Karpas-422 (cell line): ENCODE measurements around the gene PRCD. TPM values are rescaled to one million over a fixed set of nuclear protein-coding genes. Genes with fewer than 3 reads are reported as not detected.

Experiments
- DNase-seq: peaks from one replicate; pipeline ENCODE4 v3.0.0-alpha.2; 2015
- H2AFZ ChIP-seq: fragments of 200-600 bp; sonication (generic); 2 replicates; pipeline ENCODE4 v1.6.1; 2014; ENCODE audit warnings: antibody characterized with exemption, low read length, mixed read lengths
- H3K27ac ChIP-seq: fragments of 200-600 bp; sonication (generic); 2 replicates; pipeline ENCODE4 v1.5.1; 2014; ENCODE audit warnings: mild to moderate bottlenecking, low read length, moderate library complexity
- H3K27me3 ChIP-seq: fragments of 200-600 bp; sonication (generic); 2 replicates; pipeline ENCODE4 v1.6.1; 2014; ENCODE audit warnings: low read length, mixed read lengths
- H3K36me3 ChIP-seq: fragments of 200-600 bp; sonication (generic); 2 replicates; pipeline ENCODE4 v1.6.1; 2014; ENCODE audit warnings: low read length, mixed read lengths; ENCODE audit not compliant: insufficient read depth
- H3K4me1 ChIP-seq: fragments of 200-600 bp; sonication (generic); 2 replicates; pipeline ENCODE4 v1.6.1; 2014; ENCODE audit warnings: mild to moderate bottlenecking, low read length, mixed read lengths
- H3K4me2 ChIP-seq: fragments of 200-600 bp; sonication (generic); 2 replicates; pipeline ENCODE4 v1.6.1; 2014; ENCODE audit warnings: low read length, low read depth, mild to moderate bottlenecking; ENCODE audit not compliant: poor library complexity, severe bottlenecking
- H3K4me3 ChIP-seq: fragments of 200-600 bp; sonication (generic); 2 replicates; pipeline ENCODE4 v1.5.1; 2014; ENCODE audit warnings: mild to moderate bottlenecking, antibody characterized with exemption, low read length, mixed read lengths
- H3K79me2 ChIP-seq: fragments of 200-600 bp; sonication (generic); 2 replicates; pipeline ENCODE4 v1.6.1; 2014; ENCODE audit warnings: mild to moderate bottlenecking, low read length, mixed read lengths
- H3K9ac ChIP-seq: fragments of 200-600 bp; sonication (generic); 2 replicates; pipeline ENCODE4 v1.6.0; 2014; ENCODE audit warnings: low read length
- H3K9me2 ChIP-seq: fragments of 200-600 bp; sonication (generic), shearing (Covaris generic); replicated peaks from 2 replicates; pipeline ENCODE4 v1.6.0; 2014; ENCODE audit warnings: mild to moderate bottlenecking, low read length, moderate library complexity; ENCODE audit not compliant: insufficient read depth
- H3K9me3 ChIP-seq: fragments of 300-700, 200-600 bp; sonication (generic); 2 replicates; pipeline ENCODE4 v1.6.1; 2014; ENCODE audit warnings: low read length, mixed read lengths
- H4K20me1 ChIP-seq: fragments of 200-600 bp; sonication (generic); 2 replicates; pipeline ENCODE4 v1.6.1; 2014; ENCODE audit warnings: mild to moderate bottlenecking, antibody characterized with exemption, low read length, low read depth; ENCODE audit not compliant: insufficient read depth
- total RNA-seq: library from RNA; depleted of rRNA; stranded (reverse); fragments of >200 nt; shearing (Covaris generic); gene quantifications from 2 replicates; pipeline ENCODE4 v1.2.3, GENCODE V29; 2014; ENCODE audit warnings: low replicate concordance; rRNA removed

PRCD gene, protein sequence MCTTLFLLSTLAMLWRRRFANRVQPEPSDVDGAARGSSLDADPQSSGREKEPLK
- total RNA-seq: 0.37 and 0.69 TPM in 2 replicates

DNA sequence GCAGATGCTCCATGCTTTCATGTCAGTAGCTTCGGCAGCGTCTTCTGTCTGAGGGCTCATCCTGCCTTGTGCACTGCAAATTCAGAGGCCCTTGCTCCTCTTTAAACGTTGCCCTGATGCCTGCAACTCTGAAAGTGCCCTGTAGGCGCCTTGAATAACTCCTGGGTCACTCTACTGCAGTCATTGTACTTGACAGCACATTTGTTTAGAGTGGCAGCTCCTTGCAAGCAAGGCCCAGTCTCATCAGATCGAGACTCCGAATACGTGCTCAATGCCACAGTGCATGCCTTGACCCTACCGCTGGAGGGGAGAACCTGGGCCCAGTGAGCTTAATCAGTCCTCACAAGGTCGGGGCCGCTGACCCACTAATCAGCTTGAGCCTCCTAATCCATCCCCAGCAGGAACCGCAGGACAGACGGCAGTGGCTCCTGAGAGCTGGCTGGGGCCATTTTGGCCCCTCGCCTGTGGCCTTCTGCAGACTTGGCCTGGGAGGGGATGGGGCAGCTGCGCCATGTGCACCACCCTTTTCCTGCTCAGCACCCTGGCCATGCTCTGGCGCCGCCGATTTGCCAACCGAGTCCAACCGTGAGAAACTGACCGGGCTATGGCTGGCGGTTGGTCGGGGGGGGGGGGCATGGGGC lies at the start of gene PRCD:
Gene PRCD (plus strand): TSS at position 414 of the 641 bp plus-strand sequence. CDS start 98 bp downstream, at position 512.
- Histone ChIP-seq H3K9me2 (no peaks in the 10 kb centered on the region), H3K36me3 (no peaks in the 10 kb centered on the region), H3K27ac (no peak within 1 kb of the TSS), H3K9me3 (no peaks in the 10 kb centered on the region), H2AFZ (no peak within 1 kb of the TSS), H3K4me3 (no peak within 1 kb of the TSS), H3K79me2 (no peaks in the 10 kb centered on the region), H3K9ac (peak within 1 kb of the TSS; percentile 24; the same call in 1 of the 2 replicates), H4K20me1 (no peaks in the 10 kb centered on the region), H3K27me3 (no peaks in the 10 kb centered on the region), H3K4me1 (peaks cover 9% of the 10 kb centered on the region), H3K4me2 (peak within 1 kb of the TSS; percentile 26)
- DNase-seq: peak; percentile 53

GRCh38 chr17:76490112-76490710 lies 49.6 kb upstream of the PRCD start:
- H3K4me2 ChIP-seq: no peak overlapping the region
- H3K27ac ChIP-seq: no peak overlapping the region
- peaks cover 19% of the 10 kb centered on the region for H3K4me1 ChIP-seq

GRCh38 chr17:76491271-76492122 lies 48.3 kb upstream of the PRCD start:
- Histone ChIP-seq H3K9me2 (no peaks in the 10 kb centered on the region), H3K27ac (no peak overlapping the region), H3K79me2 (no peaks in the 10 kb centered on the region), H4K20me1 (peaks cover 11% of the 10 kb centered on the region; the same call in 1 of the 2 replicates), H3K36me3 (no peaks in the 10 kb centered on the region), H3K4me2 (no peak overlapping the region), H3K27me3 (no peaks in the 10 kb centered on the region), H3K9ac (no peak overlapping the region), H3K4me1 (peaks cover 19% of the 10 kb centered on the region), H2AFZ (no peak overlapping the region), H3K9me3 (no peaks in the 10 kb centered on the region), H3K4me3 (no peak overlapping the region)
- no peak for DNase-seq

More at GRCh38 chr17:76490112-76490710, 49.6 kb upstream of the PRCD start:
- Histone ChIP-seq H3K9ac (no peak overlapping the region), H3K9me2 (no peaks in the 10 kb centered on the region), H4K20me1 (peaks cover 3% of the 10 kb centered on the region; the same call in 1 of the 2 replicates), H2AFZ (no peak overlapping the region), H3K27me3 (no peaks in the 10 kb centered on the region), H3K79me2 (no peaks in the 10 kb centered on the region), H3K4me3 (no peak overlapping the region), H3K36me3 (no peaks in the 10 kb centered on the region), H3K9me3 (no peaks in the 10 kb centered on the region)
- no peak for DNase-seq

DNA sequence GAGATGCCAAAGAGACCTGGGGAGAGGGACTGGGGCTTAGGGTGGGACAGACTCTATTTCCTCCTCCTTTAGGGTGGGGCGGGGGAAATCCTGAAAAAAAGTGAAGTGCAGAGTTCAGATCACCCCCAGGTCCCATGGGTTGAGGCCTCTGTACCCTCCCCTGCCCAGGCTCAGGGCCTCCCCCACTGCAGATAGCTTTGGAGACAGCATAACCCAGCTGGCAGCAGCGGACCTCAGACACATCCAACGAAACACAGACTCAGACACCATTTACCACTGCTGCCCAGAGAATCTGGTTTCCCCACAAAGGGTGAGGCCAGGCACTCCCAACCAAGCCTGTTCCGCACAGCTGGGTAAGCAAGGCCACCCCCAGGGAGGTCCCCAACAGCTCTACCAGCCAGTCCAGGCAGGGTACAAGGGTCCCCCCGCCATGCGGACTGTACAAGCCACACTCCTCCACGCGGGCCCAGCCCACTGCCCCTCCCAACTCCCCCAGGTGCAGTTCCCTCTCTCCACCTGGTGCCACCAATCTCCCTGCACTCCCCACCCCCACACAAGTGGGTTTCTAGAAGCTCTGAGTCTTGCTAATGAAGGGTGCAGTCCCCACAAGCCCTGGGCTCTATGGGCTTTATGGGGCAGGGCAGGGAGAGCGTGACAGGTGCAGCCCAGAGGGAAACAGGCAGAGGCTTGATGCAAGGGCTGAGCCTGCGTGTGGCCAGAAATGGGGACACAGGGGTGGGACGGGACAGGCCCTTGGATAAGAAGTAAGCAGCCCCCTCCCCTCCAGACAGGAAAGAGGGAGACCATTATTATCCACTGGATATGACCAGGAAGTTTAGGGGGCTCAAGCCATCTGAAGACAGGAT lies 47.5 kb upstream of the PRCD start:
- Histone ChIP-seq H3K4me3 (no peak overlapping the region), H3K27ac (no peak overlapping the region), H3K9me2 (no peaks in the 10 kb centered on the region), H3K36me3 (no peaks in the 10 kb centered on the region), H3K9ac (peak overlapping the region; percentile 30), H3K4me1 (peaks cover 19% of the 10 kb centered on the region), H3K27me3 (no peaks in the 10 kb centered on the region), H2AFZ (no peak overlapping the region), H3K79me2 (no peaks in the 10 kb centered on the region), H4K20me1 (peaks cover 11% of the 10 kb centered on the region; the same call in 1 of the 2 replicates), H3K4me2 (peak overlapping the region; percentile 36), H3K9me3 (no peaks in the 10 kb centered on the region)
- no peak for DNase-seq

- Histone ChIP-seq H3K4me3 (no peak overlapping the region), H3K27ac (no peak overlapping the region), H2AFZ (no peak overlapping the region), H3K4me2 (peak overlapping the region; percentile 36), H3K27me3 (no peaks in the 10 kb centered on the region), H3K36me3 (no peaks in the 10 kb centered on the region), H3K9me2 (no peaks in the 10 kb centered on the region), H3K9me3 (no peaks in the 10 kb centered on the region), H3K79me2 (no peaks in the 10 kb centered on the region), H4K20me1 (peaks cover 11% of the 10 kb centered on the region; the same call in 1 of the 2 replicates), H3K9ac (peak overlapping the region; percentile 30), H3K4me1 (peaks cover 19% of the 10 kb centered on the region)
- no peak for DNase-seq
Measured at GRCh38 chr17:76492989-76493501, 46.8 kb upstream of the PRCD start.

DNA sequence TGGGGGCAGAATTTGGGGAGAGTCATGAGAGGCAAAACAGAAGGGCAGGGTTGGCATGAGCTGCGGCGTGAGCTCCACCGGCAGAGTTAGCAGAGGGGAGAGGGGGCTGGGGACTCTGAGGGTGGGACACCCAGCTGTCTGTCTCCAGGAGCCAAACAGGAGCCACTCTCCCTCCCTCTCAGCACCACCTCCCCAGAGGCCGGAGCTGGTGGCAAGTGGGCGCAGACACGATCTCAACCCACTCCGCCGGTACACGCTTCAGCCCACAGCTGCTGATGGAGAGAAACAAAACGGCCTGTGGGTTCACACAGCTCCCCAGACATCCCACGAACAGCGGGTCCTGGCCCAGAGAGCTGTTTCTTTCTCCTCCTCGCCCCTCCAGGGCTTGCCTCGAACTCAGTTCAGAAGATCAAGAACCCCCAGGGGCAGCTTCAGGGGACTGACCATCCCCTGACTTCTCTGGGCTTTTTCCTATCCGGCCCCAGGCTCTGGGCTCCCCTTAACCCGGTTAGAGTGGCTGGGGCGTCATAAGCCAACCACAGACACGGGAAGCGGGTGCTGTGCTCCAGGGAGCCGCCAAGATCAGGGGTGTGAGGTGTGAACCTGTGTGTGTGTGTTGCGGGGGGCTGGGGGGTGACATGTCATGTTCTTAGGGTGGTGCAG lies 46.2 kb upstream of the PRCD start:
- Histone ChIP-seq H3K27ac (no peak overlapping the region), H2AFZ (no peak overlapping the region), H4K20me1 (peaks cover 11% of the 10 kb centered on the region; the same call in 1 of the 2 replicates), H3K4me1 (peaks cover 19% of the 10 kb centered on the region), H3K36me3 (no peaks in the 10 kb centered on the region), H3K4me2 (peak overlapping the region; percentile 36), H3K9me3 (no peaks in the 10 kb centered on the region), H3K9me2 (no peaks in the 10 kb centered on the region), H3K9ac (peak overlapping the region; percentile 30; the same call in 1 of the 2 replicates), H3K4me3 (no peak overlapping the region), H3K79me2 (no peaks in the 10 kb centered on the region), H3K27me3 (no peaks in the 10 kb centered on the region)
- no peak for DNase-seq
